ENCODE data around the gene FMNL1. TPM values are rescaled to one million over a fixed set of nuclear protein-coding genes. Genes with fewer than 3 reads are reported as not detected.

Gene FMNL1
- total and polyA plus RNA-seq, 3 donors from 2014 or later = 11.1 to 15.8 (median 13.9) TPM

DNA sequence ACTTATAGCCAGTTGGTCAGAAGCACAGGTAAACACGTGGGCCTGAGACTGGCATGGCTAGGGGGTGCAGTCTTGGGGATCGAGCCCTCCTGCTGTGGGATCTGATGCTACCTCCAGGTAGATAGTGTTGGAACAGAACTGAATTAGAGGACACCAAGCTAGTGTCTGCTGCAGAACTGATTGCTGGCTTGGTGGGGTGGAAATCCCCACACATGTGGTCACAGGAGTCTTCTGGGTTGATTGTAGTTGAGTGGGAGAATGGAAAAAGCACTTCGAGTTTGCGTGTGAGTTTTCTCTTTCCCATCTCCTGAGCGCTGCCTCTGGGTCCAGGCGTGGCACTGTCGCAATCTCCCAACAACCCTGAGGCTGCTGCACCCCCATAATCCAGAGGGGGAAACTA lies 48.2 kb downstream of the FMNL1 start:
- Histone ChIP-seq H3K36me3 (ENCODE audit: low read depth, missing control alignments) (no peaks in the 10 kb centered on the region), H3K4me1 (no peaks in the 10 kb centered on the region), H3K4me3 (no peak overlapping the region), H3K27ac (no peak overlapping the region), H3K27me3 (no peaks in the 10 kb centered on the region), H3K9me3 (no peaks in the 10 kb centered on the region)
- intact Hi-C loops (cut with DNase I; ENCODE audit: low total_unique reads) = no loop called here
- DNase-seq = no peak
- no peak for TF ChIP-seq POLR2A (IDR thresholded peaks at IDR 0.05)
- TF ChIP-seq, protein P1, sequence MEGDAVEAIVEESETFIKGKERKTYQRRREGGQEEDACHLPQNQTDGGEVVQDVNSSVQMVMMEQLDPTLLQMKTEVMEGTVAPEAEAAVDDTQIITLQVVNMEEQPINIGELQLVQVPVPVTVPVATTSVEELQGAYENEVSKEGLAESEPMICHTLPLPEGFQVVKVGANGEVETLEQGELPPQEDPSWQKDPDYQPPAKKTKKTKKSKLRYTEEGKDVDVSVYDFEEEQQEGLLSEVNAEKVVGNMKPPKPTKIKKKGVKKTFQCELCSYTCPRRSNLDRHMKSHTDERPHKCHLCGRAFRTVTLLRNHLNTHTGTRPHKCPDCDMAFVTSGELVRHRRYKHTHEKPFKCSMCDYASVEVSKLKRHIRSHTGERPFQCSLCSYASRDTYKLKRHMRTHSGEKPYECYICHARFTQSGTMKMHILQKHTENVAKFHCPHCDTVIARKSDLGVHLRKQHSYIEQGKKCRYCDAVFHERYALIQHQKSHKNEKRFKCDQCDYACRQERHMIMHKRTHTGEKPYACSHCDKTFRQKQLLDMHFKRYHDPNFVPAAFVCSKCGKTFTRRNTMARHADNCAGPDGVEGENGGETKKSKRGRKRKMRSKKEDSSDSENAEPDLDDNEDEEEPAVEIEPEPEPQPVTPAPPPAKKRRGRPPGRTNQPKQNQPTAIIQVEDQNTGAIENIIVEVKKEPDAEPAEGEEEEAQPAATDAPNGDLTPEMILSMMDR (IDR thresholded peaks at IDR 0.05) = no peak
- WGBS, 2 donors = 79 to 91% methylated on average over 7 of the region's 7 CpGs

DNA sequence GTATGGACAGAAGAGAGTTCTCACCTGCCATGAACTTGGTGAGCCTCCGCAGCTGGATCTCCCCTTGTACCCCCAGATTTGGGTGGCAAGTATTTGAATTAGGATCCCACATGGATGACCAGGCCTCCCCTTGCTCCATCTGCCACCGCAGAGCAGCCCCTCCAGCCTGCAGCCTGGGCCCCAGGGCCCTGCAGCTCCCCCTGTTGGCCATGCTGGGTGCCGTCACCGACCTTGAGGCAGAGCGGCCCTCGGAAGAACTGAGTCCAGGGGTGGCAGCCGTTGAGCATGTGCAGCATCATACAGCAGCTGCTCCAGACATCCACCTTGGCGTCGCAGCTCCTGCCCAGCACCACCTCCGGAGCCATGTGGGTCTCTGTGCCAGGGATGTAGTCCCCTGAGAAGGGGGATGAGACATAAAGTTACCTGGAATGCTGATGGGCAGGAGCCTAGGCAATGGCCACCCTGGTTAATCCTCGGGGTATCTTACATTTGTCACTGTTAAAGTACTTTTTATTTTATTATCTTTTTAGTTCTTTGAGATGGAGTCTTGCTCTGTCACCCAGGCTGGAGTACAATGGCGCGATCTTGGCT lies 49.2 kb downstream of the FMNL1 start:
- no peaks in the 10 kb centered on the region for H3K27me3 ChIP-seq
- intact Hi-C loops (cut with DNase I; ENCODE audit: low total_unique reads) = no loop called here
- H3K9me3 ChIP-seq = no peaks in the 10 kb centered on the region
- no peak overlapping the region for H3K4me3 ChIP-seq
- TF ChIP-seq, protein P1 (IDR thresholded peaks at IDR 0.05) = peak; percentile 10 to 34 (median 25)
- TF ChIP-seq POLR2A (IDR thresholded peaks at IDR 0.05) = no peak
- WGBS, 2 donors = 89 to 90% methylated on average over 6 to 13 of the region's 13 CpGs
- H3K27ac ChIP-seq = no peak overlapping the region
- DNase-seq = peak; percentile 40
- no peaks in the 10 kb centered on the region for H3K4me1 ChIP-seq
- H3K36me3 ChIP-seq (ENCODE audit: low read depth, missing control alignments) = no peaks in the 10 kb centered on the region

DNA sequence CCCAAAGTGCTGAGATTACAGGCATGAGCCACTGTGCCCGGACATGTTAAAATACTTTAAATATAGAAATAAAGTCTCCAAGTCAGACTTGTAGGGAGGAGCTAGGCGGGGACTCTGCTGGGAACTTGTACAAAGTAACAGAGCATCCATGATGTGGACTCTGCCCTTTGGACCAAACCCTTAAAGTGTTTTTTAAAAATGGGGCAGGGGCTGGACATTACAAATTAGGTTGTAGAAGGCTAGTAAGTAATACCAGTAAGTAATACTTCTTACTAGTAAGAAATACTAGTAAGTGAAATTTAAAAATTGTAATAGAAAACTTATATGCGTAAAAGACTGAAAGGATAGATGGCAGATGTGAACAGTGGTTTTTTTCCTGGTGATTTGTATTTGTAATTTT lies 49.9 kb downstream of the FMNL1 start:
- Histone ChIP-seq H3K27me3 (no peaks in the 10 kb centered on the region), H3K36me3 (ENCODE audit: low read depth, missing control alignments) (no peaks in the 10 kb centered on the region), H3K4me3 (no peak overlapping the region), H3K9me3 (no peaks in the 10 kb centered on the region), H3K27ac (no peak overlapping the region), H3K4me1 (no peaks in the 10 kb centered on the region)
- 84 to 91% methylated on average over 3 of the region's 3 CpGs for WGBS, 2 donors
- TF ChIP-seq, protein P1 (IDR thresholded peaks at IDR 0.05) = no peak
- TF ChIP-seq POLR2A (IDR thresholded peaks at IDR 0.05) = no peak
- intact Hi-C loops (cut with DNase I; ENCODE audit: low total_unique reads) = no loop called here
- no peak for DNase-seq

DNA sequence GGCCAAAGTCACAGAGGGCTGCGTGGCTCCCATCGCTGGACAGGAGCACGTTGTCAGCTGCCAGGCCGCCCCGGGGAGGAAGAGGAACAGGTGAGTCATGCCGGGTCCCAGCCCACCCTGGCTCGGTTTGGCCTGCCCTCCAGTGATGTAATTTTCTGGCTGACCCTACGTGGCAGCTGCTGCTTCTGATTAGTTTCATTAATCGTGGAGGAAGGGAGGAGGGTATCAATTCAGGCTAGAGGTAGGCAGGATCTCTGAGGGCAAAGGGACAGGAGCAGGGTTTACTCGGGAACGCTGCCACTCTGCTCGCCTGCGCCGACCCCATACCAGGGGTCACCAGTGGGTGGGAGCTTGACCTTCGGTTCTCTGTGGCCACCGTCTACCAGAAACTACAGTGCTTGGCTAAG lies 51.9 kb downstream of the FMNL1 start:
- WGBS, 2 donors = 92 to 96% methylated on average over 13 to 14 of the region's 16 CpGs

More for the DNA sequence above, 51.9 kb downstream of the FMNL1 start:
- no peak for TF ChIP-seq POLR2A (IDR thresholded peaks at IDR 0.05)
- TF ChIP-seq, protein P1 (IDR thresholded peaks at IDR 0.05) = no peak
- H3K27me3 ChIP-seq = no peaks in the 10 kb centered on the region
- DNase-seq = no peak
- intact Hi-C loops (cut with DNase I; ENCODE audit: low total_unique reads) = no loop called here
- peaks cover 16% of the 10 kb centered on the region for H3K4me1 ChIP-seq
- no peak overlapping the region for H3K4me3 ChIP-seq
- no peaks in the 10 kb centered on the region for H3K36me3 ChIP-seq (ENCODE audit: low read depth, missing control alignments)
- H3K27ac ChIP-seq = no peak overlapping the region
- no peaks in the 10 kb centered on the region for H3K9me3 ChIP-seq
